ENCODE measurements around the gene MPG. TPM values are rescaled to one million over a fixed set of nuclear protein-coding genes. Genes with fewer than 3 reads are reported as not detected.

Gene MPG
- total and polyA plus RNA-seq, 2 of the 8 experiments (the other 6 are each of a cell fraction or from before 2014, with no cell fraction given) = 37.6 to 83.7 TPM

DNA sequence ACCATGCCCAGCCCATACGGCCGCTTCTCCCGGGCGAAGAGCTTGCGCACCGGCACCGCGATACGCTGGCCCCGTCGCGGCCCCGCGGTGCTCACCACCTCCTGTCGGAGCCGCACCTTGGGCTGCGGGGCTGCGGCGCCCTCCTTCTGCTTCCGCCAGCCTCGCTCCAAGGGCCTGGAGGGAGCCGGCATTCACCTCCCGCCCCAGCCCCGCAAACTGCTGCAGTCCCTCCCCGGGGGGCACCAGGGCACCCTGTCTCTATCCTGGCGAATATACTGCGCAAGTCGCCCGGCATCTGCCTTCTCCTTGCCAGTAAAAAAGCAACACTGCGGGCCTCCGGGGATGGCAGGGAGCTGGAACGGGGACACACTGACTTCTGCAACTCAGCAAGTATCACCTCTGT, 16.1 kb upstream of the MPG start:
- Histone ChIP-seq H3K4me3 (ENCODE audit: extremely low read depth in 1 of 4, insufficient read depth in 2 of 4, low read depth in 3 of 4, low read length in 4 of 4) (no peak overlapping the region), H3K79me1 (ENCODE audit: low read depth, low read length) (no peaks in the 10 kb centered on the region), H2BK120ac (replicated peaks; ENCODE audit: low read depth, low read length) (no peak overlapping the region), H3K9ac (replicated peaks in 1 of 4; ENCODE audit: extremely low read depth in 1 of 4, low read depth in 3 of 4, low read length in 3 of 4) (no peak overlapping the region), H3K36me3 (ENCODE audit: control insufficient read depth in 2 of 4, insufficient read depth in 4 of 4, low read length in 3 of 4) (peaks cover 14 to 37% (median 28%) of the 10 kb centered on the region in 4 experiments), H2AFZ (ENCODE audit: low read length) (no peak overlapping the region), H3K56ac (replicated peaks; ENCODE audit: insufficient read length, low read depth, low read length) (no peak overlapping the region), H4K5ac (ENCODE audit: insufficient read length, low read depth, low read length) (no peak overlapping the region), H3K4ac (replicated peaks; ENCODE audit: insufficient read length, low read depth, low read length) (no peak overlapping the region), H3K4me2 (ENCODE audit: insufficient read depth in 1 of 2, low read depth in 2 of 2, low read length in 2 of 2) (no peak overlapping the region), H3K23ac (ENCODE audit: insufficient read length) (no peak overlapping the region), H3K27ac (ENCODE audit: low read depth, low read length) (no peak overlapping the region), H4K8ac (ENCODE audit: extremely low read depth, insufficient read depth, low read length) (no peak overlapping the region), H3K23me2 (ENCODE audit: low read depth, low read length) (no peaks in the 10 kb centered on the region; the same call in 1 of the 2 replicates), H4K20me1 (replicated peaks in 1 of 2; ENCODE audit: control insufficient read depth in 1 of 2, insufficient read depth in 2 of 2, low read length in 2 of 2) (peaks cover 13 to 24% of the 10 kb centered on the region in 2 experiments), H2BK12ac (ENCODE audit: low read depth, low read length) (no peak overlapping the region), H2BK5ac (ENCODE audit: low read depth, low read length) (no peak overlapping the region), H3K79me2 (ENCODE audit: control insufficient read depth in 1 of 2, insufficient read depth in 2 of 2, low read length in 2 of 2) (no peaks in the 10 kb centered on the region), H3K9me3 (ENCODE audit: insufficient read depth in 2 of 2, low read depth in 1 of 2, low read length in 1 of 2) (no peaks in the 10 kb centered on the region), H2AK5ac (ENCODE audit: low read depth, low read length) (no peak overlapping the region), H3K18ac (ENCODE audit: extremely low read depth, low read length) (no peak overlapping the region), H3K27me3 (replicated peaks in 1 of 4; ENCODE audit: control insufficient read depth in 3 of 4, extremely low read depth in 1 of 4, insufficient read depth in 3 of 4, low read length in 3 of 4) (no peaks in the 10 kb centered on the region), H4K91ac (replicated peaks; ENCODE audit: insufficient read length, low read length) (no peak overlapping the region), H3K4me1 (replicated peaks in 1 of 4; ENCODE audit: control insufficient read depth in 3 of 4, insufficient read depth in 4 of 4, low read length in 3 of 4) (peaks cover 0 to 2% (median 0%) of the 10 kb centered on the region in 4 experiments; a peak in 3 of 7 replicates), H2BK15ac (ENCODE audit: low read length) (no peak overlapping the region), H3K14ac (ENCODE audit: insufficient read length) (no peak overlapping the region), H2BK20ac (ENCODE audit: low read length) (no peak overlapping the region)
- FAIRE-seq = no peak
- no peak for DNase-seq (ENCODE audit: low read depth in 1 of 2, low spot score in 2 of 2)
- no peak for TF ChIP-seq CBX8 (IDR thresholded peaks at IDR 0.05; ENCODE audit: borderline replicate concordance, low read depth, low read length)
- TF ChIP-seq SIX5 (IDR thresholded peaks at IDR 0.05; ENCODE audit: low read depth, low read length) = no peak
- no peak for TF ChIP-seq SRF (IDR thresholded peaks at IDR 0.05; ENCODE audit: low read depth, low read length)
- TF ChIP-seq BRCA1 (IDR thresholded peaks at IDR 0.05; ENCODE audit: low read depth, low read length) = no peak
- no peak for TF ChIP-seq SIRT6 (IDR thresholded peaks at IDR 0.05; ENCODE audit: low read length)
- no peak for TF ChIP-seq CEBPB (IDR thresholded peaks at IDR 0.05; ENCODE audit: low read depth, low read length)
- TF ChIP-seq FOSL1 (IDR thresholded peaks at IDR 0.05; ENCODE audit: insufficient read depth, low read depth, low read length) = no peak
- TF ChIP-seq NRF1 (IDR thresholded peaks at IDR 0.05; ENCODE audit: low read depth, low read length) = no peak
- TF ChIP-seq JUND (IDR thresholded peaks at IDR 0.05; ENCODE audit: low read length) = no peak
- no peak for TF ChIP-seq SP1 (IDR thresholded peaks at IDR 0.05; ENCODE audit: low read depth, low read length)
- TF ChIP-seq CHD2 (IDR thresholded peaks at IDR 0.05; ENCODE audit: low read length) = no peak
- TF ChIP-seq TCF12 (IDR thresholded peaks at IDR 0.05; ENCODE audit: low read depth, low read length) = no peak
- POLR2A ChIA-PET (ENCODE audit: partially characterized antibody) = interaction anchor here (1.1 to 16.6 kb wide), 5 partner anchors 8 to 58 kb away, joined by 4 to 153 read pairs (median 10); partner anchors contain the start of genes POLR3K, RHBDF1 and SNRNP25
- WGBS, 2 experiments (ENCODE audit: extremely low coverage in 1 of 2, insufficient coverage in 1 of 2, insufficient read length in 1 of 2, insufficient replicate concordance in 2 of 2, low coverage in 1 of 2, low lambda C conversion rate in 2 of 2, missing lambda C conversion rate in 1 of 2) = 93% methylated on average over 23 of the region's 32 CpGs; no CpG with 5 or more reads in 1 of the 2 experiments
- CTCF ChIA-PET (ENCODE audit: partially characterized antibody) = interaction anchor here (1.1 to 21.2 kb wide), 2 partner anchors 25 to 105 kb away, joined by 3 to 856 read pairs; partner anchors contain the start of gene MPG

Data from H1 (cell line).